Osteoblast (primary cell): ENCODE measurements around the gene MTHFS. TPM values are rescaled to one million over a fixed set of nuclear protein-coding genes. Genes with fewer than 3 reads are reported as not detected.

Experiments used
- DNase-seq: peaks from one replicate; pipeline ENCODE4 v3.0.0; 2011; ENCODE audit warnings: low spot score, mixed read lengths; ENCODE audit not compliant: insufficient read length; ENCODE audit errors: missing footprints
- H2AFZ ChIP-seq: 2 replicates; pipeline ENCODE4 v1.6.0; 2011; ENCODE audit warnings: mild to moderate bottlenecking, low read length
- H3K27ac ChIP-seq: 2 replicates; pipeline ENCODE4 v1.5.1; 2011; ENCODE audit warnings: mild to moderate bottlenecking, low read depth, low read length, moderate library complexity
- H3K27me3 ChIP-seq: 2 replicates; pipeline ENCODE4 v1.6.0; 2012; ENCODE audit warnings: mild to moderate bottlenecking, control low read depth, inconsistent platforms, low read length, moderate library complexity; ENCODE audit not compliant: insufficient read depth
- H3K36me3 ChIP-seq: 2 replicates; pipeline ENCODE4 v1.5.1; 2011; ENCODE audit warnings: mild to moderate bottlenecking, low read length, control low read depth, moderate library complexity; ENCODE audit not compliant: insufficient read depth
- H3K4me1 ChIP-seq: 2 replicates; pipeline ENCODE4 v1.5.1; 2011; ENCODE audit warnings: mild to moderate bottlenecking, low read length, control low read depth, moderate library complexity; ENCODE audit not compliant: insufficient read depth
- H3K4me2 ChIP-seq: 2 replicates; pipeline ENCODE4 v1.6.0; 2011; ENCODE audit warnings: mild to moderate bottlenecking, low read length; ENCODE audit not compliant: insufficient read depth
- H3K4me3 ChIP-seq: fragments of 200-600 bp; sonication (generic); 3 replicates; pipeline ENCODE4 v1.5.1; 2012; ENCODE audit warnings: mild to moderate bottlenecking, low read length, inconsistent platforms; ENCODE audit not compliant: insufficient read depth
- H3K79me2 ChIP-seq: 2 replicates; pipeline ENCODE4 v1.6.0; 2012; ENCODE audit warnings: mild to moderate bottlenecking, low read length, control low read depth, inconsistent platforms; ENCODE audit not compliant: insufficient read depth
- H3K9me3 ChIP-seq: 2 replicates; pipeline ENCODE4 v1.5.1; 2011; ENCODE audit warnings: low read depth, low read length, control low read depth
- H4K20me1 ChIP-seq: 2 replicates; pipeline ENCODE4 v1.6.0; 2012; ENCODE audit warnings: mild to moderate bottlenecking, low read length, control low read depth; ENCODE audit not compliant: insufficient read depth
- total RNA-seq: library from RNA; depleted of rRNA; stranded (reverse); fragments of >200 nt; gene quantifications from 2 replicates; pipeline ENCODE4 v1.2.3, GENCODE V29; 2012
- TF ChIP-seq, protein P1 (sequence below): IDR thresholded peaks from 2 replicates; pipeline ENCODE4 v1.5.1; 2011; ENCODE audit warnings: mild to moderate bottlenecking, low read depth, low read length, moderate library complexity; ENCODE audit errors: extremely low read depth

Gene MTHFS
- total RNA-seq, 1 donor = 17.0 TPM

DNA sequence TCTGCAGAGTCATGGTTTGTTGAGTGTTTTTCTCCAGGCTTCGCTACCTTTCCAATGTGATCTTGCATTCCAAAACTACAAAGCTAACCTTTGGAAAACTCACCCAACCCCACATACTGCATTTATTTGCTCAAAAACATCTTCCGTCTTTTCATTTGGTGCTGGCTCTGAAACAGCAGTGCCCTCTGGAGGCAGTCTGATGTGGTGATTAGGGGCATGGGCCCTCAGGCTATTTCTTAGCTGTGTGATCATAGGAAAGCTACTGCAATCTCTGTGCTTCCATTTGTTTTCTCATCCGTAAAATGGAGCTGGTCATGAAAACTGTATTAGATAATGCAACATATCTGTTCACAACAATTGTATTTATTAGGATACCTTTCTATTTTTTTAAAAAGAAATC is 47.0 kb downstream of the MTHFS start:
- Histone ChIP-seq H3K4me2 (no peak overlapping the region), H2AFZ (no peak overlapping the region), H3K27ac (no peak overlapping the region)

DNA sequence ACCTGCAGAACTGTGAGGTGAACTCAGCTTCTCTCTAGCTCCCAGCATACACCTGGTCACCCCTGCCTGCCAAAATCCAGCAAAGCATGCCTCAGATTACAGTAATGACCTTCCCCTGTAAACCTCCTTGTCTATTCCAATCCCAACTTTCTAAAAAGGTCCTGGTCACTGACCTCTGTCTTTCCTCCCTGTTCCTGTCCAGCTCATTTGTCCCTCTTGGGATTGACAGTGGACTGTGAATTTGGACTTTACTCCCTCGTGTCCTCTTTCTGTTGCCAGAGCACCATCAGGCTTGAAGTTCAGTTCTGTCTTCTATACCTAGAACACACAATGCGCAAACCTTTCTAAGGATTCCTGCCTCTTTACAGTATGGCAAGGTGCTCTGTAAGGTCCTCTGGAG is 50.3 kb downstream of the MTHFS start:
- Histone ChIP-seq H3K27ac (no peak overlapping the region), H3K4me2 (no peak overlapping the region), H3K9me3 (no peaks in the 10 kb centered on the region), H3K4me1 (no peaks in the 10 kb centered on the region), H3K79me2 (no peaks in the 10 kb centered on the region), H3K4me3 (no peak overlapping the region), H2AFZ (no peak overlapping the region), H3K36me3 (no peaks in the 10 kb centered on the region), H3K27me3 (no peaks in the 10 kb centered on the region), H4K20me1 (peaks cover 4% of the 10 kb centered on the region)
- DNase-seq = no peak
- TF ChIP-seq, protein P1, sequence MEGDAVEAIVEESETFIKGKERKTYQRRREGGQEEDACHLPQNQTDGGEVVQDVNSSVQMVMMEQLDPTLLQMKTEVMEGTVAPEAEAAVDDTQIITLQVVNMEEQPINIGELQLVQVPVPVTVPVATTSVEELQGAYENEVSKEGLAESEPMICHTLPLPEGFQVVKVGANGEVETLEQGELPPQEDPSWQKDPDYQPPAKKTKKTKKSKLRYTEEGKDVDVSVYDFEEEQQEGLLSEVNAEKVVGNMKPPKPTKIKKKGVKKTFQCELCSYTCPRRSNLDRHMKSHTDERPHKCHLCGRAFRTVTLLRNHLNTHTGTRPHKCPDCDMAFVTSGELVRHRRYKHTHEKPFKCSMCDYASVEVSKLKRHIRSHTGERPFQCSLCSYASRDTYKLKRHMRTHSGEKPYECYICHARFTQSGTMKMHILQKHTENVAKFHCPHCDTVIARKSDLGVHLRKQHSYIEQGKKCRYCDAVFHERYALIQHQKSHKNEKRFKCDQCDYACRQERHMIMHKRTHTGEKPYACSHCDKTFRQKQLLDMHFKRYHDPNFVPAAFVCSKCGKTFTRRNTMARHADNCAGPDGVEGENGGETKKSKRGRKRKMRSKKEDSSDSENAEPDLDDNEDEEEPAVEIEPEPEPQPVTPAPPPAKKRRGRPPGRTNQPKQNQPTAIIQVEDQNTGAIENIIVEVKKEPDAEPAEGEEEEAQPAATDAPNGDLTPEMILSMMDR = no peak

More for the DNA sequence above, 47.0 kb downstream of the MTHFS start:
- H3K4me1 ChIP-seq = peaks cover 5% of the 10 kb centered on the region
- no peaks in the 10 kb centered on the region for H3K36me3 ChIP-seq
- H3K27me3 ChIP-seq = no peaks in the 10 kb centered on the region
- no peaks in the 10 kb centered on the region for H3K9me3 ChIP-seq
- peak; percentile 23 for DNase-seq
- H3K79me2 ChIP-seq = no peaks in the 10 kb centered on the region
- peaks cover 4% of the 10 kb centered on the region for H4K20me1 ChIP-seq
- H3K4me3 ChIP-seq = no peak overlapping the region
- TF ChIP-seq, protein P1 = peak; percentile 90

DNA sequence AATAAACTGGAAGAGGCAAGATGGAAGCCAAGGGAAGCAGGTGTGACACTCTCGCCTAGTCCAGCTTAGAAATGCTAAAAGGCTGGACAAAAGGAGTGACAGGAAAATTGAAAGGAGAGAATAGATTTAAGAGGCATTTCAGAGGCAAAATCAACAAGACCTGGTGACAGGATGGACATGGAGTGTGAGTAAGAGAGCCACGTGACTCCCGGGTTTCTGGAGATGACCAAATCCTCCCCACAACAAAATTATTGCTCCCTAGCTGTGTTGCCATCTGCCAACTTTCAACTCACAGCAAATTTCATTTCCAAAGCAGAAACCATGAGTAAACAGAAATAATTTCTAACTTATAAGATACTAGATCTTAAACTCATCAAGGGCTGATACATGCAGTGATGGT is 52.6 kb downstream of the MTHFS start:
- Histone ChIP-seq H3K9me3 (no peaks in the 10 kb centered on the region), H3K4me3 (no peak overlapping the region), H4K20me1 (no peaks in the 10 kb centered on the region), H3K36me3 (no peaks in the 10 kb centered on the region), H3K79me2 (no peaks in the 10 kb centered on the region), H2AFZ (no peak overlapping the region), H3K27ac (no peak overlapping the region), H3K4me1 (no peaks in the 10 kb centered on the region), H3K27me3 (no peaks in the 10 kb centered on the region), H3K4me2 (no peak overlapping the region)
- TF ChIP-seq, protein P1 = no peak
- DNase-seq = no peak

DNA sequence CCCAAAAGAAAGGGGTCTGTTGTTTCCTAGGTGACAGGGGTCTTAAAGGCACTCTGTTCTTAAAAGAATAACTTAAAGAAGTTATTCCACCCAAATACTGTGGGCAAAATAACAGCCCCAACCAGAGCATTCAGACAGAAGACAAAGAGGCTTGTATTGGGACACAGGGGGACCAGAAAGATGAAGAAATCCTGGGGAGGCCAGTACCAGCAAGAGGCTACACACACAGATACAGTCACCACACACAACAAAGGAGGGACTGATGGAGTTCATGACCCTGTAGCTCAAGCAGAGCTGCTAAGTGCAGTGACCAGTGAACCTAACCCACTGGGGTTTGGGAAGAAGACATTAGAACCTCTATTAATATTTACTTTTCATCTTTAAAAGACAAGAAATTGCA is 59.0 kb downstream of the MTHFS start:
- H3K9me3 ChIP-seq = no peaks in the 10 kb centered on the region
- no peak overlapping the region for H2AFZ ChIP-seq
- H3K4me1 ChIP-seq = no peaks in the 10 kb centered on the region
- no peaks in the 10 kb centered on the region for H4K20me1 ChIP-seq
- TF ChIP-seq, protein P1 = no peak
- H3K36me3 ChIP-seq = no peaks in the 10 kb centered on the region
- no peak overlapping the region for H3K27ac ChIP-seq
- no peak overlapping the region for H3K4me2 ChIP-seq
- H3K79me2 ChIP-seq = no peaks in the 10 kb centered on the region
- DNase-seq = no peak
- no peaks in the 10 kb centered on the region for H3K27me3 ChIP-seq
- no peak overlapping the region for H3K4me3 ChIP-seq
